Aorta (tissue), 5 donors: Measurements from ENCODE around the gene PPL. TPM values are rescaled to one million over a fixed set of nuclear protein-coding genes. Genes with fewer than 3 reads are reported as not detected.

Experiments
- ATAC-seq: fragments of 200-7000 bp; cut with Tn5 transposase; one replicate; pipeline ENCODE4 v1.9.1; 2022; ENCODE audit warnings: moderate library complexity; ENCODE audit not compliant: low FRiP score
- DNase-seq, 2 donors: peaks; one replicate each; pipeline ENCODE4 v3.0.0-alpha.2; 2020
- H3K27ac ChIP-seq, 2 donors: one replicate each; pipeline ENCODE4 v1.5.1; 2013; ENCODE audit warnings: low read length in 2 of 2, mild to moderate bottlenecking in 2 of 2, moderate library complexity in 2 of 2, control low read depth in 1 of 2, inconsistent platforms in 1 of 2, low read depth in 1 of 2
- H3K27me3 ChIP-seq, 2 donors: one replicate each; pipeline ENCODE4 v1.6.1; 2013; ENCODE audit warnings: control low read depth in 1 of 2, low read length in 1 of 2, mild to moderate bottlenecking in 1 of 2, moderate library complexity in 1 of 2; ENCODE audit not compliant: insufficient read depth in 2 of 2, control insufficient read depth in 1 of 2
- H3K36me3 ChIP-seq, 2 donors: one replicate each; pipeline ENCODE4 v1.6.1; 2013; ENCODE audit warnings: control low read depth in 1 of 2, low read length in 1 of 2, mild to moderate bottlenecking in 1 of 2; ENCODE audit not compliant: insufficient read depth in 2 of 2, control insufficient read depth in 1 of 2
- H3K4me1 ChIP-seq, 2 donors: one replicate each; pipeline ENCODE4 v1.6.1; 2013; ENCODE audit warnings: low read length in 2 of 2, control low read depth in 1 of 2, mild to moderate bottlenecking in 1 of 2, moderate library complexity in 1 of 2; ENCODE audit not compliant: insufficient read depth in 2 of 2, control insufficient read depth in 1 of 2
- H3K4me3 ChIP-seq, 2 donors: one replicate each; pipeline ENCODE4 v1.5.1; 2013; ENCODE audit warnings: low read length in 2 of 2, control low read depth in 1 of 2, mild to moderate bottlenecking in 1 of 2
- H3K9me3 ChIP-seq: one replicate; pipeline ENCODE4 v1.6.1; 2013; ENCODE audit warnings: mild to moderate bottlenecking, low read length; ENCODE audit not compliant: control insufficient read depth
- WGBS, 2 donors: extraction: QIAGEN DNeasy Blood & Tissue Kit; methylation state at CpG; one replicate each; pipeline ENCODE4 v1.1.7; 2013; 5-methylcytosine and 5-hydroxymethylcytosine counted together
- intact Hi-C, 2 donors: fragments of 100-400 bp; cut with DNase I; formaldehyde crosslinking; loops; one replicate each; pipeline versions ENCODE4 v1.14.2 to v1.15.0; 2022
- polyA plus RNA-seq, 2 donors: library from polyadenylated mRNA; stranded (reverse); fragments of 200-250 nt; gene quantifications; one replicate each; pipeline ENCODE4 v1.2.3, GENCODE V29; 2013
- total RNA-seq, 2 donors: library from RNA; stranded (reverse); fragmentation: NEBNext Ultra II Directional; extraction: Animal tissue kit (Norgen Biotek cat#: 25700); gene quantifications; one replicate each; pipeline ENCODE4 v1.2.1, GENCODE V29; 2021
- donor health status: healthy with polysubstance abuse.
- donor health status: Bipolar disorder and iron deficiency.
- donor health status: DM: no; HTN: no; CAD: no.
- donor health status: DM: no; HTN: no; CAD: no.
- donor health status: DM: yes; HTN: yes; CAD: no.

PPL gene
- total and polyA plus RNA-seq, 4 donors = 5.9 to 23.9 (median 17.4) TPM

- DNase-seq = no peak
- Histone ChIP-seq H3K4me1 (no peaks in the 10 kb centered on the region), H3K9me3 (no peaks in the 10 kb centered on the region), H3K4me3 (no peak overlapping the region), H3K27me3 (no peaks in the 10 kb centered on the region), H3K27ac (no peak overlapping the region), H3K36me3 (no peaks in the 10 kb centered on the region)
- intact Hi-C loops = no loop called here
- ATAC-seq = no peak
- WGBS, 2 donors = 84 to 85% methylated on average over 5 of the region's 5 CpGs
These were observed 16.1 kb downstream of the PPL start for GRCh38 chr16:4920826-4921225.

GRCh38 chr16:4918781-4919251 is 18.1 kb downstream of the PPL start:
- intact Hi-C loops = no loop called here
- H3K27ac ChIP-seq = no peak overlapping the region
- WGBS, 2 donors = 64 to 71% methylated on average over 13 of the region's 13 CpGs

GRCh38 chr16:4917117-4917516 is 19.8 kb downstream of the PPL start:
- Histone ChIP-seq H3K9me3 (no peaks in the 10 kb centered on the region), H3K4me3 (no peak overlapping the region), H3K27me3 (no peaks in the 10 kb centered on the region), H3K36me3 (no peaks in the 10 kb centered on the region), H3K4me1 (no peaks in the 10 kb centered on the region), H3K27ac (no peak overlapping the region)
- 5 to 7% methylated on average over 4 of the region's 4 CpGs for WGBS, 2 donors
- no peak for DNase-seq
- no peak for ATAC-seq
- intact Hi-C loops = no loop called here

More at GRCh38 chr16:4918781-4919251, 18.1 kb downstream of the PPL start:
- DNase-seq (no peak), ATAC-seq (no peak)
- Histone ChIP-seq H3K4me1 (no peaks in the 10 kb centered on the region), H3K9me3 (no peaks in the 10 kb centered on the region), H3K4me3 (no peak overlapping the region), H3K27me3 (no peaks in the 10 kb centered on the region), H3K36me3 (no peaks in the 10 kb centered on the region)

GRCh38 chr16:4915226-4915761 is 21.7 kb downstream of the PPL start:
- Histone ChIP-seq H3K27ac (no peak overlapping the region), H3K4me1 (no peaks in the 10 kb centered on the region), H3K4me3 (no peak overlapping the region), H3K27me3 (no peaks in the 10 kb centered on the region), H3K9me3 (no peaks in the 10 kb centered on the region), H3K36me3 (no peaks in the 10 kb centered on the region)
- 83 to 84% methylated on average over 11 of the region's 11 CpGs for WGBS, 2 donors
- intact Hi-C loops = no loop called here
- no peak for ATAC-seq
- no peak for DNase-seq

GRCh38 chr16:4914528-4915225 is 22.3 kb downstream of the PPL start:
- DNase-seq (no peak), ATAC-seq (no peak)
- H3K9me3 ChIP-seq = no peaks in the 10 kb centered on the region
- no peak overlapping the region for H3K4me3 ChIP-seq
- no peaks in the 10 kb centered on the region for H3K27me3 ChIP-seq
- WGBS, 2 donors = 89 to 94% methylated on average over 7 of the region's 7 CpGs
- no peaks in the 10 kb centered on the region for H3K4me1 ChIP-seq
- H3K27ac ChIP-seq = no peak overlapping the region
- intact Hi-C loops = no loop called here
- no peaks in the 10 kb centered on the region for H3K36me3 ChIP-seq

- H3K4me3 ChIP-seq = no peak overlapping the region
- intact Hi-C loops = no loop called here
- 92 to 93% methylated on average over 15 of the region's 15 CpGs for WGBS, 2 donors
- DNase-seq (no peak), ATAC-seq (no peak)
- H3K4me1 ChIP-seq = no peaks in the 10 kb centered on the region
- H3K27ac ChIP-seq = no peak overlapping the region
- H3K36me3 ChIP-seq = no peaks in the 10 kb centered on the region
- H3K27me3 ChIP-seq = no peaks in the 10 kb centered on the region
- H3K9me3 ChIP-seq = no peaks in the 10 kb centered on the region
These were observed 23.0 kb downstream of the PPL start for GRCh38 chr16:4913774-4914525.

GRCh38 chr16:4913130-4913773 is 23.7 kb downstream of the PPL start:
- H3K4me3 ChIP-seq = no peak overlapping the region
- H3K36me3 ChIP-seq = no peaks in the 10 kb centered on the region
- intact Hi-C loops = no loop called here
- H3K4me1 ChIP-seq = no peaks in the 10 kb centered on the region
- no peak overlapping the region for H3K27ac ChIP-seq
- WGBS, 2 donors = 78 to 81% methylated on average over 7 of the region's 7 CpGs
- ATAC-seq (no peak), DNase-seq (no peak)
- H3K27me3 ChIP-seq = no peaks in the 10 kb centered on the region
- H3K9me3 ChIP-seq = no peaks in the 10 kb centered on the region

- Histone ChIP-seq H3K27me3 (no peaks in the 10 kb centered on the region), H3K36me3 (no peaks in the 10 kb centered on the region), H3K27ac (no peak overlapping the region), H3K9me3 (no peaks in the 10 kb centered on the region), H3K4me3 (no peak overlapping the region), H3K4me1 (no peaks in the 10 kb centered on the region)
- WGBS, 2 donors = 62 to 64% methylated on average over 6 of the region's 6 CpGs
- no peak for DNase-seq
- ATAC-seq = no peak
- intact Hi-C loops = no loop called here
These were observed 25.0 kb downstream of the PPL start for GRCh38 chr16:4911970-4912386.
